C1 segment of cervical spinal cord (tissue), 14 donors: Measurements from ENCODE around the gene SSNA1.

ENCODE experiments used
- DNase-seq, 14 donors: peaks; one replicate each; lab custom pipeline; 2025; lab: John Stamatoyannopoulos, UW

The SSNA1 gene

GRCh38 chr9:137167747-137168572, 20.5 kb upstream of the SSNA1 start:
- peak in 1 of 14 donors; percentile 68 for DNase-seq

- DNase-seq = peak in 1 of 14 donors; percentile 72
Observed at GRCh38 chr9:137168573-137168903, 19.9 kb upstream of the SSNA1 start.

- peak in 2 of 14 donors; percentile 26 to 79 for DNase-seq
Observed at GRCh38 chr9:137168904-137169856, 19.3 kb upstream of the SSNA1 start.

GRCh38 chr9:137169896-137170358, 18.5 kb upstream of the SSNA1 start, which contains the start of gene LRRC26:
LRRC26 (minus strand) TSS chr9:137170051; CDS start chr9:137169943, 108 bp downstream.
- no peak for DNase-seq

- DNase-seq = no peak
Observed at GRCh38 chr9:137170486-137171148, 17.9 kb upstream of the SSNA1 start.

GRCh38 chr9:137171149-137171900, 17.2 kb upstream of the SSNA1 start:
- no peak for DNase-seq

- peak in 1 of 14 donors; percentile 42 for DNase-seq
Observed at GRCh38 chr9:137172901-137173795, 15.3 kb upstream of the SSNA1 start.

- no peak for DNase-seq
Observed at GRCh38 chr9:137173796-137174664, 14.4 kb upstream of the SSNA1 start.

- peak in 1 of 14 donors; percentile 71 for DNase-seq
Observed at GRCh38 chr9:137174722-137175293, 13.7 kb upstream of the SSNA1 start.

- no peak for DNase-seq
Observed at GRCh38 chr9:137175345-137175961, 13.0 kb upstream of the SSNA1 start.

- DNase-seq = peak in 1 of 14 donors; percentile 66
Observed at GRCh38 chr9:137176302-137177182, 11.9 kb upstream of the SSNA1 start.

- no peak for DNase-seq
Observed at GRCh38 chr9:137178201-137178938, 10.1 kb upstream of the SSNA1 start.

- DNase-seq = no peak
Observed at GRCh38 chr9:137178939-137179630, 9.4 kb upstream of the SSNA1 start.

- DNase-seq = no peak
Observed at GRCh38 chr9:137179761-137180160, 8.7 kb upstream of the SSNA1 start.

- no peak for DNase-seq
Observed at GRCh38 chr9:137180491-137180890, 8.0 kb upstream of the SSNA1 start.

GRCh38 chr9:137181680-137182079, 6.8 kb upstream of the SSNA1 start:
- DNase-seq = no peak
